Peyer's patch (tissue), 4 donors: ENCODE measurements around the gene WT1.

ENCODE experiments used
- POLR2A ChIP-seq, 2 donors: fragments of 450-650 bp; IDR thresholded peaks; one replicate each; pipeline ENCODE4 v1.5.1; 2017; ENCODE audit warnings: antibody characterized with exemption in 2 of 2, mild to moderate bottlenecking in 2 of 2, moderate library complexity in 2 of 2
- TF ChIP-seq, protein P1 (sequence below), 6 experiments: fragments of 450-650 bp in 4 of 6; fragments of 200-600 bp in 2 of 6; sonication (generic) in 1 of 6; IDR thresholded peaks; one replicate each; pipeline ENCODE4 v1.5.1; 2017 to 2019; ENCODE audit warnings: antibody characterized with exemption in 6 of 6, mild to moderate bottlenecking in 3 of 6, moderate library complexity in 1 of 6

DNA sequence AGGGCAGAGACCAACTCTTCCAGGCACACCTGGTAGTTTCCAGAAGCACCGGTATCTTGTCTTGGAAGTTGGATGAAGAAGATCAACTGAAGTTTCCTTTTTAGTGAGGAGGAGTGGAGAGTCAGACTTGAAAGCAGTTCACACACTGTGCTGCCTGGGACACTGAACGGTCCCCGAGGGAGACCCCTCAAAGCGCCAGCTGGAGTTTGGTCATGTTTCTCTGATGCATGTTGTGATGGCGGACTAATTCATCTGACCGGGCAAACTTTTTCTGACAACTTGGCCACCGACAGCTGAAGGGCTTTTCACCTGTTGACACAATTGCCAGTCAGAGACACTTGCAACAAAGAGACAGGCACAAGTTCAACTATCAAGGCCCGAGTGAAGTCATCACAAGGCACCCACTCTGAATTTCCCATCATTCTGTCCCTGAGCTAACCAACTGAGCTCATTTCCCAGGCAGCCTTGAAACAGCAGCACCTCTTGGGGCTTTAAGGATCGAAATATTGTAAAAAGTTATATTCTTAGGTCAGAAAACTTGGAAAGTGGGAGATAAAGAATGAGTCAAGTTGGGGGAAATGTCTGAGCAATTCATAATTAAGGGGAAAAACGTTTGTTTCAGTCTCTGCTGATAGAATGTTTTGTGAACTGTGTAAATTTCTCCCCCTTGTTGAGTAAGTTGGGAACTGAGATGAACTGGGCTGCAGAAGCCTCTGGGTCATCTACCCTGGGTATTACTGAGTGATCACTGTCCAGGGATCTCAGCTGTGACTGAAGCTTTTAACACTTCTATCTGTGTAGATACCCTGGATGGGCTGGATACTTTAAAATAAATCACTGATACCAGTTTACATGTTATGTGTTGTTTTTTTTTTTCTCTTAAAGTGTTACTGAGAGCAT is 46.2 kb downstream of the WT1 start:
- TF ChIP-seq, protein P1, sequence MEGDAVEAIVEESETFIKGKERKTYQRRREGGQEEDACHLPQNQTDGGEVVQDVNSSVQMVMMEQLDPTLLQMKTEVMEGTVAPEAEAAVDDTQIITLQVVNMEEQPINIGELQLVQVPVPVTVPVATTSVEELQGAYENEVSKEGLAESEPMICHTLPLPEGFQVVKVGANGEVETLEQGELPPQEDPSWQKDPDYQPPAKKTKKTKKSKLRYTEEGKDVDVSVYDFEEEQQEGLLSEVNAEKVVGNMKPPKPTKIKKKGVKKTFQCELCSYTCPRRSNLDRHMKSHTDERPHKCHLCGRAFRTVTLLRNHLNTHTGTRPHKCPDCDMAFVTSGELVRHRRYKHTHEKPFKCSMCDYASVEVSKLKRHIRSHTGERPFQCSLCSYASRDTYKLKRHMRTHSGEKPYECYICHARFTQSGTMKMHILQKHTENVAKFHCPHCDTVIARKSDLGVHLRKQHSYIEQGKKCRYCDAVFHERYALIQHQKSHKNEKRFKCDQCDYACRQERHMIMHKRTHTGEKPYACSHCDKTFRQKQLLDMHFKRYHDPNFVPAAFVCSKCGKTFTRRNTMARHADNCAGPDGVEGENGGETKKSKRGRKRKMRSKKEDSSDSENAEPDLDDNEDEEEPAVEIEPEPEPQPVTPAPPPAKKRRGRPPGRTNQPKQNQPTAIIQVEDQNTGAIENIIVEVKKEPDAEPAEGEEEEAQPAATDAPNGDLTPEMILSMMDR (IDR thresholded peaks at IDR 0.05), result no peak
- TF ChIP-seq POLR2A (IDR thresholded peaks at IDR 0.05), result no peak
